HG03442 (cell line): Measurements from ENCODE around the gene NCKAP5.

ENCODE experiments used
- ATAC-seq: cut with Tn5 transposase; IDR thresholded peaks from one replicate; pipeline ENCODE4 v1.9.1; 2021; ENCODE audit warnings: mild to moderate bottlenecking, moderate library complexity; ENCODE audit not compliant: unreplicated experiment

Gene NCKAP5

GRCh38 chr2:133574620-133575019 is 6.4 kb upstream of the NCKAP5 start:
- no peak for ATAC-seq

GRCh38 chr2:133574186-133574585 is 5.9 kb upstream of the NCKAP5 start:
- no peak for ATAC-seq

GRCh38 chr2:133573491-133574162 is 5.4 kb upstream of the NCKAP5 start:
- ATAC-seq = no peak

- no peak for ATAC-seq
Observed at GRCh38 chr2:133571249-133571648, 3.0 kb upstream of the NCKAP5 start.

- ATAC-seq = no peak
Observed at GRCh38 chr2:133570542-133570941, 2.3 kb upstream of the NCKAP5 start.

GRCh38 chr2:133569286-133569830 is 1.1 kb upstream of the NCKAP5 start:
- ATAC-seq = no peak

DNA sequence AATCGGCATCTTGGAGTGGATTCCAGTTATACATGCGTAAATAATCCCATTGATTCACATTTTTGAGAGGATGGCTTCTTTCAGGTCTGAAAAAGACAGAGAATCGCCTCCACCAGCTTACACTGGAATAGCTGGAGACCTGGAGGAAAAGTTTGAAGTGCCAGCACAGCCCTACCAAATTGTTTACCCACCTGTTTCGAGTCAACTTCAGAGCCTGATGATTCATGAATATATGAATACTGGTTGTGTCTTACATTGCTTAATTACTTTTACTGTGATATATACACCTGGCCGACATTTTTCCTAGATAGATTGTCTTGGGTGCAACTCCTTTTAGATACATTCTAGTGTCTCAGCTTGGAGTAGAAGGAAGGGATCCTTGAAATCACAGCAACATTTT is 335 bp upstream of the NCKAP5 start:
- ATAC-seq = no peak

GRCh38 chr2:133562558-133562957 is 5.7 kb downstream of the NCKAP5 start:
- no peak for ATAC-seq

GRCh38 chr2:133561045-133561852 is 7.0 kb downstream of the NCKAP5 start:
- peak; percentile 69 for ATAC-seq

DNA sequence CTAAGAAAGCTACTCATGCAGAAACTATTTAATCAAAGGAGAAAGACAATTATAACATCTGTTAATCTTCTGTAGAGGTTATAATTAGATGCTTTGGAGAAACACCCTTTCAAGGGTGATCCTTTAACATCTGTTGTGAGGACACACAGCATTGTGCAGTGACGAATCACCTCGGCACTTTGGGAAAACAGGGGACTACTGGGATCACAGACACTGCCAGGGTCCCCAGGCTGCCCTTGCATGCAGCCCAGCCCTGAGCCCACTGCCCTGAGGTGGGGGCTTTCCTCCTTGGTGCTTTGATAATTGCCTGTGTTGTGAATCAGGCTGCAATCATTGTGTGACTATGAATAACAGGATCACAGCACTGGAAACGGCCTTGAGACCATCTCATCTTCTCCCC is 10.6 kb downstream of the NCKAP5 start:
- no peak for ATAC-seq

- no peak for ATAC-seq
Observed at GRCh38 chr2:133553838-133554408, 14.3 kb downstream of the NCKAP5 start.

DNA sequence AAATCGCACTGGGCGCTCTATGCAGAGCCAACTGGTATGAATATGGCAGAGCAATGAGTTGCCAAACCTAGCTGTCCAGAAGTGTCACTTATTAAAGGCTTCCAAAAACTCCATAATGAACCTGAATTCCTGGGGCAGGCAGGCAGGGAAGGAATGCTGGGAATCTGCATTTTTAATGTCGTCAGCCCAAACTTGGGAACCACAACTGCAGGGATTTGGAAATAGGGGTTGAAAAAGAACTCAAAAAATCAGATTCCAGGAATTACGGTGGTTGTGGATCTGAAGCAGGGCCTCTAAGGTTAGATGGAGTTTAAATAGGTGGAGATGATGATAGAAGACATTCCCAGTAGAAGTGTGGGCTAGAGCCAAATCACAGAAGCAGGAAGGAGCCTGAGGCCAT is 15.0 kb downstream of the NCKAP5 start:
- ATAC-seq = no peak

- no peak for ATAC-seq
Observed at GRCh38 chr2:133552821-133553220, 15.4 kb downstream of the NCKAP5 start.

- ATAC-seq = no peak
Observed at GRCh38 chr2:133541797-133542196, 26.5 kb downstream of the NCKAP5 start.

DNA sequence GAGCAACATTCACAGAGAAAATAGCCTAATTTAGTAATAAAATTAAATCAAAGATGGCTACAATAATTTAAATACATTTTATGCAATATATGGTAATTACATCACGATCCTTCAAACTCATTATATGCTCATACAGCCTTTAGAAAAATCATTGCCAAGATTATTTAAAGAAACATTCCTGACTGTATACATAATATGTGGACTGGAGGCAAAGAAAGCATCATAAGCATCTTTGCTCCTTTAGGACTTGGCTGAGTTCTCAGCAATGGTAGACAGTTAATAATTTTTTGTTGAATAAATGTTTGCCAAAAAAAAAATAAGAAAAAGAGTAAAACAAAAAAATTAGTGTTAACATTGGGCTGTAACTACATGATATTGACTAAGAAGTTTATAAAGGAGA is 26.9 kb downstream of the NCKAP5 start:
- ATAC-seq = no peak

DNA sequence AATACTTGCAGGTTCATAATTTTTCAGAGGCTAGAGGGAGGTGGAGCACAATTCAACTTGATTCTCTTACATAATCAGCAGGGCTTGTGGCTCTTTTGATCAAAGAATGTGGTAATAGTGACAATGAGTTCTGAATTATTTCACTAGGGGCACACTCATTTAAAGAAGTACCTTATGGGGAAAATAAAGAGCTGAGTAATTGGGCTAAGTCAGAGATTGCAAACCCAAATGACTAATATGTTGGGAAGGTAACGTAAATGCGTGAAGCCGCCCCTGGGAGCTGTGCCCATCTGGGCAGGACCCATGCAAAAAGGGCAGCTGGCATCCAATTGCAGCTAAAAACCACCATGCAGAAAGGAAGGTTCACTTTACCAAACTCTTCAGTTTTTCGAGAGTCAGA is 35.3 kb downstream of the NCKAP5 start:
- ATAC-seq = no peak

- ATAC-seq = no peak
Observed at GRCh38 chr2:133531382-133531781, 36.9 kb downstream of the NCKAP5 start.

DNA sequence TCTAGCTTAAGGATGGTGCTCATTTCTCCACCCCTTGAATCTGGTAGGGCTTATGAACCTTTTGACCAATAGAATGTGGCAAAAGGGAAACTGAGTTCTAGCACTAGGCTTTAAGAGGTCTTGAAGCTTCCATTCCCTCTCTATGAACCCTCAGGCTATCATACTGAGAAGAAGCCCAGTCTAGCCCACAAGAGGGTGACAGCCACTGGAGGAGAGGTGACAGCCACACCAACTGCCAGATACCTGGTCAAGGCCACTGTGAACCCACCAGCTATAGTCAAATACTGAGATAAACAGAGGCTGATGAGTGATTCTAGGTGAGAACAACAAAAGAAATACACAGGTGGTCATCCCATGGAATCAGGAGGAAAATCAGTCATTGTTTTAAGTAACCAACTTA is 37.6 kb downstream of the NCKAP5 start:
- no peak for ATAC-seq

- ATAC-seq = no peak
Observed at GRCh38 chr2:133526530-133527300, 41.5 kb downstream of the NCKAP5 start.

DNA sequence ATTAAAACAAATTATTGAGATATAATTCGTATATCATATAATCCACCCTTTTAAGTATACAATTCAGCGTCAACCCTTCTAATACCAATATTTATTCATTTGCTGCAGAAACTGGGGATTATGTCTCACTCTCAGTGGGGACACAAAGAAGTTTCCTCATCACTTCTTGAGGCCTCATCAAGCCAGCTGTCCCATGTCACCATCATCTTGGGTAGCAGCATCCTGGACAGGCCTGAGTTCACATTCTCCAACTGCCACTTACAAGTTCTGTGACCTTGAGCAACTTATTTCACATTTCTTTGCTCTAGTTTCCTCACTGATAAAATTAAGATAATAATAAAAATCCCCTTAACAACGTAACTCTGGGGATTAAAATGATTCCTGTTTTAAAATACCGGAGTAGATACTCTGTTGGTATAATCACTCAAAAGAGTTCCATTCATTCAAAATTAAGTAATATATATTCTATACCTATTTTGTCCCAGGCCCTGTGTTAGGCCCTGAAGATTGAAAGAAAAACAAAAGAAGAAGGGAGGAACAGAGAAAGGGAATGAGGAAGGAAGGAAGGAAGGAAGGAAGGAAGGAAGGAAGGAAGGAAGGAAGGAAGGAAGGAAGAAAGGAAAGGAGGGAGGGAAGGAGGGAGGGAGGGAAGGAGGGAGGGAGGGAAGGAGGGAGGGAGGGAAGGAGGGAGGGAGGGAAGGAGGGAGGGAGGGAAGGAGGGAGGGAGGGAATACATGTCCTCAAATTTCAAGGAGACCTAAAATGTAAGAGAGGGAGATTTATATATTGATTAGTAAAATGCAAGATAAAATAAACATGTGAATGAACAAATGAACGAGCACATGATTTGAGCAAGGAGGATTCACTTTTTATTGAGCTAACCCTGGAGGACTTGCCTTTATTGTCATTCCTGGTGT is 42.4 kb downstream of the NCKAP5 start:
- ATAC-seq = no peak
